Adrenal gland (tissue), 12 donors: ENCODE data around the gene PIAS4. TPM values are rescaled to one million over a fixed set of nuclear protein-coding genes. Genes with fewer than 3 reads are reported as not detected.

Experiments used
- DNase-seq, 7 donors: peaks; one replicate each; pipeline ENCODE4 v3.0.0-alpha.2; 2019 to 2020
- H3K27ac ChIP-seq, 5 donors: fragments of 200-600 bp; sonication (generic) in 4 of 5; 1 replicate in 3 of 5; 2 replicates in 2 of 5; pipeline versions ENCODE4 v1.5.1 to v1.8.0; 2016 to 2020; ENCODE audit warnings: mild to moderate bottlenecking in 1 of 5
- H3K27me3 ChIP-seq: fragments of 200-600 bp; 2 replicates; pipeline ENCODE4 v1.8.0; 2021
- H3K36me3 ChIP-seq, 2 donors: fragments of 200-600 bp; replicated peaks in 1 of 2; 1 replicate in 1 of 2; 2 replicates in 1 of 2; pipeline versions ENCODE4 v1.5.1 to v1.8.0; 2018 to 2022
- H3K4me1 ChIP-seq, 2 donors: fragments of 200-600 bp; replicated peaks in 1 of 2; 1 replicate in 1 of 2; 2 replicates in 1 of 2; pipeline versions ENCODE4 v1.5.1 to v1.8.0; 2018 to 2021
- H3K4me3 ChIP-seq, 4 donors: fragments of 200-600 bp; sonication (generic) in 3 of 4; one replicate each; pipeline ENCODE4 v1.5.1; 2016 to 2018
- H3K9me3 ChIP-seq, 3 donors: fragments of 200-600 bp; sonication (generic) in 1 of 3; replicated peaks in 1 of 3; 1 replicate in 2 of 3; 2 replicates in 1 of 3; pipeline versions ENCODE4 v1.5.1 to v1.8.0; 2016 to 2021
- POLR2A ChIP-seq, 2 donors: fragments of 450-650 bp; IDR thresholded peaks; one replicate each; pipeline ENCODE4 v1.6.1; 2017; ENCODE audit warnings: antibody characterized with exemption in 2 of 2, mild to moderate bottlenecking in 2 of 2, moderate library complexity in 1 of 2
- WGBS, 4 donors: extraction: QIAGEN DNeasy Blood & Tissue Kit in 2 of 4; methylation state at CpG; one replicate each; pipeline versions ENCODE4 v1.1.5 to v1.1.7; 2013 to 2017; 5-methylcytosine and 5-hydroxymethylcytosine counted together
- intact Hi-C, 2 donors: fragments of 100-400 bp; cut with DNase I; formaldehyde crosslinking; loops; one replicate each; pipeline versions ENCODE4 v1.14.1 to v1.15.0; 2022 to 2023
- polyA plus RNA-seq, 3 donors: library from polyadenylated mRNA; stranded (reverse); fragments of 200-250 nt in 2 of 3; fragments of 350-450 nt in 1 of 3; fragmentation: Illumina TruSeq in 1 of 3; extraction: RNeasy Lipid Tissue Mini Kit (QIAGEN cat#74804) in 1 of 3; gene quantifications; one replicate each; pipeline ENCODE4 v1.2.3, GENCODE V29; 2013 to 2014
- total RNA-seq, 9 donors: library from RNA; depleted of rRNA in 4 of 9; stranded (reverse); fragments of >200 nt in 4 of 9; fragments of 120-200 nt in 1 of 9; fragmentation: NEBNext Ultra II Directional in 1 of 9; extraction: Animal tissue kit (Norgen Biotek cat#: 25700) in 1 of 9; gene quantifications; one replicate each; pipeline versions ENCODE4 v1.1.0 to v1.2.4, GENCODE V29; 2013 to 2023
- TF ChIP-seq, protein P1 (sequence below), 6 experiments: fragments of 450-650 bp in 4 of 6; fragments of 200-600 bp in 2 of 6; sonication (generic) in 1 of 6; IDR thresholded peaks; 1 replicate in 5 of 6; 2 replicates in 1 of 6; pipeline versions ENCODE4 v1.5.1 to v1.8.0; 2016 to 2021; ENCODE audit warnings: antibody characterized with exemption in 6 of 6, mild to moderate bottlenecking in 2 of 6, moderate library complexity in 1 of 6
- donor health status: healthy with polysubstance abuse.
- donor health status: Bipolar disorder and iron deficiency.
- donor health status: DM: yes; HTN: yes; CAD: no.
- donor health status: DM: no; HTN: no; CAD: no.
- donor health status: DM: no; HTN: no; CAD: no.
- donor health status: DM: yes; HTN: yes; CAD: no.

The PIAS4 gene
- total and polyA plus RNA-seq, 12 donors: 13.7 to 40.7 (median 22.5) TPM

DNA sequence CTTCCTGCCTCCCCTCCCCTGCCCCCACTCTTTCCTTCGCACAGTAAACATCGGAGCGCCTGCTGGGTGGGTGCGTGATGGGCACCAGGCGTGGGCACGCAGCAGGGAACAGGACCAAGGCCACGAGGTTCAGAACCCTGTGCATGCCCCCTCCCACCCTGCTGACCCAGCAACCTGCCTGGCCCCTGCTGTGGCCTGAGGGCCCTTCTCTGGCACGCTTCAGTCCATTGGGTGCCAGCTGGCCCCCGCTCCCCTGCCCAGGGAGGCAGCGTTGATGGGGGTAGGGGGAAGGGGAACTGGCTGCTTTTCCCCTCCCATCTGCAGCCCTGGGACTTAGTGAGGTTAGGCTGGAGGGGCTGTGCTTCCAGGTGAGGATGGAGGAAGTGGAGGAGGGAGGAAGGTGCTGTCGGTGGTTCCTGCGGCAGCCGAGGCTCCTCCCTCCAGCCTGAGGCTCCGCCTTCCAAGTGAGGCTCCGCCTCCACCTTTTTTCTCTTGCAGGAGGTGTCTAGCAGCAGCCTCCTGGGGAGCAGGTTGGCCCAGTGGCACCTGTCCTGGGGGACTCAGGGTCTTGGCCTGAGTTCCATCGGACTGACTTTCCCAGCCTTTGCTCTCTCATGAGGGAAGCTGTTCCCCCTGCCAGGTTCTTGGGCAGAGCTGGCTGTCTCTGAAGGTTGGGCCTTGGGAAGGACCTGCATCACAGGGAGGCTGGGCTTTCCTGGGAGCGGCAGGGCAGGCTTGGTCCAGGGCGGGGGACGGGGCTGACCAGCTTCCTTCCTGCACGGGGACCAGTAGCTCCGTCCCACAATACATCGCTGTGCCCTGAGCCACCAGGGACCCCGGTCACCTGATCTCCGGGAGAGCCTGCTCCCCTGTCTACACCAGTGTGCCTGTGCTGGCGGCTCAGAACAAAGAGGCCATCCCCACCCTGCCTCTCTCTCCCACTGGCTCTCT lies 7.3 kb downstream of the PIAS4 start:
- peak; percentile 64 to 89 (median 85) for DNase-seq
- peaks cover 0 to 28% of the 10 kb centered on the region in 2 donors for H3K36me3 ChIP-seq
- TF ChIP-seq POLR2A (IDR thresholded peaks at IDR 0.05): peak in 1 of 2 donors; percentile 36
- TF ChIP-seq, protein P1, sequence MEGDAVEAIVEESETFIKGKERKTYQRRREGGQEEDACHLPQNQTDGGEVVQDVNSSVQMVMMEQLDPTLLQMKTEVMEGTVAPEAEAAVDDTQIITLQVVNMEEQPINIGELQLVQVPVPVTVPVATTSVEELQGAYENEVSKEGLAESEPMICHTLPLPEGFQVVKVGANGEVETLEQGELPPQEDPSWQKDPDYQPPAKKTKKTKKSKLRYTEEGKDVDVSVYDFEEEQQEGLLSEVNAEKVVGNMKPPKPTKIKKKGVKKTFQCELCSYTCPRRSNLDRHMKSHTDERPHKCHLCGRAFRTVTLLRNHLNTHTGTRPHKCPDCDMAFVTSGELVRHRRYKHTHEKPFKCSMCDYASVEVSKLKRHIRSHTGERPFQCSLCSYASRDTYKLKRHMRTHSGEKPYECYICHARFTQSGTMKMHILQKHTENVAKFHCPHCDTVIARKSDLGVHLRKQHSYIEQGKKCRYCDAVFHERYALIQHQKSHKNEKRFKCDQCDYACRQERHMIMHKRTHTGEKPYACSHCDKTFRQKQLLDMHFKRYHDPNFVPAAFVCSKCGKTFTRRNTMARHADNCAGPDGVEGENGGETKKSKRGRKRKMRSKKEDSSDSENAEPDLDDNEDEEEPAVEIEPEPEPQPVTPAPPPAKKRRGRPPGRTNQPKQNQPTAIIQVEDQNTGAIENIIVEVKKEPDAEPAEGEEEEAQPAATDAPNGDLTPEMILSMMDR (IDR thresholded peaks at IDR 0.05): no peak
- peak overlapping the region in 1 of 4 donors; percentile 26 for H3K4me3 ChIP-seq
- H3K9me3 ChIP-seq: no peaks in the 10 kb centered on the region
- H3K4me1 ChIP-seq: peaks cover 47 to 59% of the 10 kb centered on the region in 2 donors
- no peaks in the 10 kb centered on the region for H3K27me3 ChIP-seq
- 29 to 48% (median 41%) methylated on average over 5 to 25 of the region's 25 CpGs for WGBS, 4 donors
- intact Hi-C loops: loop anchor here (5.0 to 10.0 kb wide), 2 partner anchors 47 to 190 kb away; no protein-coding TSS in a partner anchor
- peak overlapping the region; percentile 46 to 89 (median 74) for H3K27ac ChIP-seq

DNA sequence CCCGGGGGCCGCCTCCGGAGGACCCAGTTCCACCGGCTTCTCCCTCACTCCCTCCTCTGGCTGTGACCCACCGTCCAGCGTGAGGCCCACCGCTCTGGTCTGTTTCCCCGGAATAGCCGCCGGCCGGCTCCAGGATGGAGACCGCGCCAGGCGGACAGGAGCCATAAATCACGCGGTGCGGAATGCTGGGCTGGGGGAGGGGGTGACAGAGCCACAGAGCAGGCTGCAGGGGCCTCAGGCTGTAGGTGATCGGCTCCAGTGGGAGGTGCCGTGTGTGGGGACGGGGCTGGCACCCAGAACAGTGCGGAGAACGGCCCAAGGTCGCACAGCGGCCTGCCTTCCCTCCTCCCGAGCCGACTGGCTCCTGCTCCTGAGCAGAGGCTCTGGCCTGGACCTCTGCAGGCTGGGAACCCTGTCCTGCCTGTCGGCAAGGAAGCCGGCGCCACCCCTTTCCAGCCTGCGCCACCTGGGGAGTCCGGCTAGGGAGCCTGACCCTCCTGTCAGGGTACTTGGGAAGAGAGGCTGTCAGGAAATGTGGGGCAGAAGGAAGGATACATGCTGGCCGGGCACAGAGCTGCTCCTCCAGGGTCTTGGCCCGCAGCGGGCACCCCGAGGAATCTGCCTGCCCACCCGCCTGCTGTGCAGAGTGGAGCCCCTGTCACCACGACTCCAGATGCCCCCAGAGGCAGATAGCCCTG lies 8.3 kb downstream of the PIAS4 start:
- intact Hi-C loops: loop anchor here in 1 of 2 donors (10.0 kb wide), 1 partner anchor 189 kb away; no protein-coding TSS in a partner anchor

DNA sequence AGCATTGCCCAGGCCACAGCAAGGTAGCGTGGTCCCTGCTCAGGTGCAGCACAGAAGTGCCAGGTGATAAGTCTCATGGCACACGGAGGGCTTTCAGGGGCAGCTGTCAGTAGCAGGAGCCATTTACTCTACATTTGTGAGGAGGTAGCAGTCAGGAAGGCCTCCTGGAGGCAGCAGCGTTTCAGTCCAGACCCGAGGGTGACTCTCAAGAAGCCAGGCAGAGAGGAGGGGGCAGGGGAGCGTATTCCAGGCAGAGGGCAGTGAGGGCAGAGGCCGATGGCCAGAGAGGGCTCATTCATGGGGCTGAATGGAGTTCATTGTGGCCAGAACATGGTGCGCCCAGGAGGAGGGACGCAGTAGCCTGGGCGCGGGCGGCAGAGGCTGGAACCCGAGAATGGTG lies 8.9 kb downstream of the PIAS4 start:
- no peak for TF ChIP-seq POLR2A (IDR thresholded peaks at IDR 0.05)
- TF ChIP-seq, protein P1 (IDR thresholded peaks at IDR 0.05): no peak
- peaks cover 0 to 19% of the 10 kb centered on the region in 2 donors for H3K36me3 ChIP-seq
- DNase-seq: no peak
- intact Hi-C loops: loop anchor here in 1 of 2 donors (10.0 kb wide), 1 partner anchor 188 kb away; no protein-coding TSS in a partner anchor
- H3K27ac ChIP-seq: peak overlapping the region; percentile 2 to 89 (median 74)
- H3K9me3 ChIP-seq: no peaks in the 10 kb centered on the region
- no peaks in the 10 kb centered on the region for H3K27me3 ChIP-seq
- H3K4me1 ChIP-seq: peaks cover 40 to 45% of the 10 kb centered on the region in 2 donors
- H3K4me3 ChIP-seq: peak overlapping the region in 1 of 4 donors; percentile 26
- WGBS, 4 donors: 71 to 85% (median 78%) methylated on average over 11 to 12 of the region's 12 CpGs

More for the DNA sequence above, 8.3 kb downstream of the PIAS4 start:
- Histone ChIP-seq H3K27ac (peak overlapping the region; percentile 46 to 89 (median 74)), H3K36me3 (peaks cover 0 to 22% of the 10 kb centered on the region in 2 donors), H3K4me1 (peaks cover 40 to 51% of the 10 kb centered on the region in 2 donors), H3K27me3 (no peaks in the 10 kb centered on the region), H3K4me3 (peak overlapping the region in 1 of 4 donors; percentile 26), H3K9me3 (no peaks in the 10 kb centered on the region)
- no peak for TF ChIP-seq POLR2A (IDR thresholded peaks at IDR 0.05)
- TF ChIP-seq, protein P1 (IDR thresholded peaks at IDR 0.05): no peak
- 29 to 90% (median 40%) methylated on average over 2 to 37 of the region's 37 CpGs for WGBS, 4 donors
- peak; percentile 73 to 88 (median 85) for DNase-seq
